ENCODE data around the gene ZFHX3.
A peak's percentile ranks its signal among the peaks of the same experiment; 100 is the strongest.

ZFHX3 gene

GRCh38 chr16:73068541-73069401, 20.8 kb upstream of the ZFHX3 start:
- DNase-seq (ENCODE audit: low read depth): peak; percentile 74

GRCh38 chr16:73067671-73068540, 20.0 kb upstream of the ZFHX3 start:
- no peak for DNase-seq (ENCODE audit: low read depth)

- DNase-seq (ENCODE audit: low read depth): no peak
These were observed 19.2 kb upstream of the ZFHX3 start for GRCh38 chr16:73066927-73067670.

GRCh38 chr16:73066331-73066926, 18.5 kb upstream of the ZFHX3 start:
- no peak for DNase-seq (ENCODE audit: low read depth)

GRCh38 chr16:73065632-73066330, 17.9 kb upstream of the ZFHX3 start:
- DNase-seq (ENCODE audit: low read depth): no peak

GRCh38 chr16:73064994-73065545, 17.1 kb upstream of the ZFHX3 start:
- DNase-seq (ENCODE audit: low read depth): no peak

- no peak for DNase-seq (ENCODE audit: low read depth)
These were observed 16.5 kb upstream of the ZFHX3 start for GRCh38 chr16:73064212-73064993.

GRCh38 chr16:73063854-73064211, 15.9 kb upstream of the ZFHX3 start:
- no peak for DNase-seq (ENCODE audit: low read depth)

GRCh38 chr16:73062743-73063733, 15.1 kb upstream of the ZFHX3 start:
- DNase-seq (ENCODE audit: low read depth): no peak

- no peak for DNase-seq (ENCODE audit: low read depth)
These were observed 14.2 kb upstream of the ZFHX3 start for GRCh38 chr16:73062001-73062616.

- no peak for DNase-seq (ENCODE audit: low read depth)
These were observed 13.1 kb upstream of the ZFHX3 start for GRCh38 chr16:73060892-73061490.

- no peak for DNase-seq (ENCODE audit: low read depth)
These were observed 12.1 kb upstream of the ZFHX3 start for GRCh38 chr16:73059779-73060615.

- no peak for DNase-seq (ENCODE audit: low read depth)
These were observed 10.9 kb upstream of the ZFHX3 start for GRCh38 chr16:73058616-73059409.

- no peak for DNase-seq (ENCODE audit: low read depth)
These were observed 10.3 kb upstream of the ZFHX3 start for GRCh38 chr16:73058221-73058615.

GRCh38 chr16:73057291-73058210, 9.6 kb upstream of the ZFHX3 start:
- no peak for DNase-seq (ENCODE audit: low read depth)

Data from GM04504 (cell line).